Activated T-helper 2 cell treated with anti-CD3 and anti-CD28 coated beads, Interferon-gamma antibody, Interleukin-2, Interleukin-4, amounts not matched to agents 10 μg/mL and 5 μg/mL and 100 μg/mL, durations not matched to agents 14 hours and 24 hours and 36 hours (primary cell): ENCODE results near the gene SLC9A8. TPM values are rescaled to one million over a fixed set of nuclear protein-coding genes. Genes with fewer than 3 reads are reported as not detected.
"Not testable (repeated sequence)": the region's sequence is repeated elsewhere in the genome, so short reads cannot be mapped to it uniquely, and the experiment has no call there.

Experiments used
- DNase-seq: peaks from one replicate; pipeline ENCODE4 v3.0.0; 2021; ENCODE audit warnings: low spot score
- H3K27ac Mint-ChIP-seq: one replicate; pipeline ENCODE4 v1.8.0; 2021; ENCODE audit warnings: mixed read lengths
- H3K27me3 Mint-ChIP-seq: one replicate; pipeline ENCODE4 v1.8.0; 2021; ENCODE audit warnings: low read depth, mixed read lengths
- H3K36me3 Mint-ChIP-seq: one replicate; pipeline ENCODE4 v1.8.0; 2021; ENCODE audit warnings: low read depth, mixed read lengths
- H3K4me1 Mint-ChIP-seq: one replicate; pipeline ENCODE4 v1.8.0; 2021; ENCODE audit warnings: low read depth, mixed read lengths
- H3K4me3 Mint-ChIP-seq: one replicate; pipeline ENCODE4 v1.8.0; 2021; ENCODE audit warnings: low read depth, mild to moderate bottlenecking, moderate library complexity, mixed read lengths
- H3K9me3 Mint-ChIP-seq: one replicate; pipeline ENCODE4 v1.8.0; 2021; ENCODE audit warnings: mixed read lengths
- intact Hi-C: fragments of 100-400 bp; cut with micrococcal nuclease; formaldehyde crosslinking; loops from one replicate; pipeline ENCODE4 v1.15.1; 2023
- total RNA-seq: library from RNA; stranded (reverse); gene quantifications from 2 replicates; pipeline ENCODE4 v1.2.3, GENCODE V29; 2022

The SLC9A8 gene
- total RNA-seq, 1 donor from 2014 or later = 18.7 TPM

GRCh38 chr20:49850463-49851230, 38.0 kb downstream of the SLC9A8 start:
- H3K27ac Mint-ChIP-seq = no peak overlapping the region

GRCh38 chr20:49851231-49851705, 38.6 kb downstream of the SLC9A8 start:
- H3K4me3 Mint-ChIP-seq = no peak overlapping the region
- peaks cover 66% of the 10 kb centered on the region for H3K36me3 Mint-ChIP-seq
- intact Hi-C loops = no loop called here
- peaks cover 8% of the 10 kb centered on the region for H3K4me1 Mint-ChIP-seq
- no peaks in the 10 kb centered on the region for H3K27me3 Mint-ChIP-seq
- DNase-seq = no peak
- no peak overlapping the region for H3K27ac Mint-ChIP-seq
- no peaks in the 10 kb centered on the region for H3K9me3 Mint-ChIP-seq

More at GRCh38 chr20:49850463-49851230, 38.0 kb downstream of the SLC9A8 start:
- no peaks in the 10 kb centered on the region for H3K27me3 Mint-ChIP-seq
- no peak overlapping the region for H3K4me3 Mint-ChIP-seq
- peaks cover 8% of the 10 kb centered on the region for H3K4me1 Mint-ChIP-seq
- peaks cover 60% of the 10 kb centered on the region for H3K36me3 Mint-ChIP-seq
- no peaks in the 10 kb centered on the region for H3K9me3 Mint-ChIP-seq
- DNase-seq = no peak
- intact Hi-C loops = no loop called here

- Mint-ChIP-seq H3K9me3 (no peaks in the 10 kb centered on the region), H3K27me3 (no peaks in the 10 kb centered on the region), H3K4me3 (no peak overlapping the region), H3K36me3 (peaks cover 71% of the 10 kb centered on the region), H3K27ac (no peak overlapping the region), H3K4me1 (peaks cover 8% of the 10 kb centered on the region)
- intact Hi-C loops = no loop called here
- no peak for DNase-seq
These were observed 39.4 kb downstream of the SLC9A8 start for GRCh38 chr20:49851991-49852390.

GRCh38 chr20:49852522-49853080, 40.0 kb downstream of the SLC9A8 start:
- no peak overlapping the region for H3K4me3 Mint-ChIP-seq
- H3K9me3 Mint-ChIP-seq = no peaks in the 10 kb centered on the region
- H3K4me1 Mint-ChIP-seq = peaks cover 8% of the 10 kb centered on the region
- no peaks in the 10 kb centered on the region for H3K27me3 Mint-ChIP-seq
- peak overlapping the region; percentile 43 for H3K27ac Mint-ChIP-seq
- no peak for DNase-seq
- intact Hi-C loops = no loop called here
- peaks cover 72% of the 10 kb centered on the region for H3K36me3 Mint-ChIP-seq

GRCh38 chr20:49853640-49854039, 41.0 kb downstream of the SLC9A8 start:
- Mint-ChIP-seq H3K4me3 (no peak overlapping the region), H3K9me3 (no peaks in the 10 kb centered on the region), H3K4me1 (peaks cover 8% of the 10 kb centered on the region), H3K27ac (no peak overlapping the region), H3K27me3 (no peaks in the 10 kb centered on the region), H3K36me3 (peaks cover 71% of the 10 kb centered on the region)
- intact Hi-C loops = no loop called here
- DNase-seq = no peak

- DNase-seq = no peak
- no peak overlapping the region for H3K27ac Mint-ChIP-seq
- H3K4me1 Mint-ChIP-seq = peaks cover 8% of the 10 kb centered on the region
- peaks cover 69% of the 10 kb centered on the region for H3K36me3 Mint-ChIP-seq
- H3K9me3 Mint-ChIP-seq = no peaks in the 10 kb centered on the region
- no peaks in the 10 kb centered on the region for H3K27me3 Mint-ChIP-seq
- intact Hi-C loops = no loop called here
- H3K4me3 Mint-ChIP-seq = no peak overlapping the region
These were observed 41.7 kb downstream of the SLC9A8 start for GRCh38 chr20:49854190-49854875.

GRCh38 chr20:49856904-49857303, 44.3 kb downstream of the SLC9A8 start:
- intact Hi-C loops = no loop called here
- peaks cover 14% of the 10 kb centered on the region for H3K4me1 Mint-ChIP-seq
- no peaks in the 10 kb centered on the region for H3K27me3 Mint-ChIP-seq
- no peak for DNase-seq
- no peak overlapping the region for H3K4me3 Mint-ChIP-seq
- no peaks in the 10 kb centered on the region for H3K9me3 Mint-ChIP-seq
- H3K36me3 Mint-ChIP-seq = peaks cover 61% of the 10 kb centered on the region
- no peak overlapping the region for H3K27ac Mint-ChIP-seq

- intact Hi-C loops = no loop called here
- Mint-ChIP-seq H3K27me3 (no peaks in the 10 kb centered on the region), H3K4me1 (peaks cover 14% of the 10 kb centered on the region), H3K36me3 (peaks cover 54% of the 10 kb centered on the region), H3K4me3 (no peak overlapping the region), H3K9me3 (no peaks in the 10 kb centered on the region), H3K27ac (no peak overlapping the region)
- DNase-seq = no peak
These were observed 45.5 kb downstream of the SLC9A8 start for GRCh38 chr20:49858076-49858585.

GRCh38 chr20:49859011-49859410, 46.4 kb downstream of the SLC9A8 start:
- H3K4me3 Mint-ChIP-seq = no peak overlapping the region
- no peak for DNase-seq
- no peaks in the 10 kb centered on the region for H3K9me3 Mint-ChIP-seq
- H3K36me3 Mint-ChIP-seq = peaks cover 54% of the 10 kb centered on the region
- H3K27me3 Mint-ChIP-seq = no peaks in the 10 kb centered on the region
- H3K27ac Mint-ChIP-seq = no peak overlapping the region
- intact Hi-C loops = no loop called here
- H3K4me1 Mint-ChIP-seq = peaks cover 14% of the 10 kb centered on the region

- intact Hi-C loops = no loop called here
- Mint-ChIP-seq H3K36me3 (peaks cover 55% of the 10 kb centered on the region), H3K27ac (no peak overlapping the region), H3K9me3 (no peaks in the 10 kb centered on the region), H3K4me1 (peaks cover 14% of the 10 kb centered on the region), H3K27me3 (no peaks in the 10 kb centered on the region), H3K4me3 (no peak overlapping the region)
- no peak for DNase-seq
These were observed 47.2 kb downstream of the SLC9A8 start for GRCh38 chr20:49859807-49860206.

GRCh38 chr20:49861232-49861631, 48.6 kb downstream of the SLC9A8 start:
- H3K4me3 Mint-ChIP-seq, H3K9me3 Mint-ChIP-seq, DNase-seq, intact Hi-C loops, H3K27me3 Mint-ChIP-seq: not testable (repeated sequence)
- Mint-ChIP-seq H3K36me3 (peaks cover 45% of the 10 kb centered on the region), H3K27ac (peak overlapping the region; percentile 39), H3K4me1 (peaks cover 16% of the 10 kb centered on the region)

- Mint-ChIP-seq H3K36me3 (peaks cover 46% of the 10 kb centered on the region), H3K4me3 (no peak overlapping the region), H3K4me1 (peaks cover 18% of the 10 kb centered on the region), H3K9me3 (no peaks in the 10 kb centered on the region), H3K27me3 (no peaks in the 10 kb centered on the region), H3K27ac (no peak overlapping the region)
- DNase-seq = no peak
- intact Hi-C loops = no loop called here
These were observed 50.1 kb downstream of the SLC9A8 start for GRCh38 chr20:49862607-49863200.
